Vein endothelial cell (primary cell): ENCODE data around the gene RSPH6A. TPM values are rescaled to one million over a fixed set of nuclear protein-coding genes. Genes with fewer than 3 reads are reported as not detected.

Experiments used
- total RNA-seq: library from RNA; depleted of rRNA; stranded (reverse); fragments of >200 nt; gene quantifications from 2 replicates; pipeline ENCODE4 v1.2.3, GENCODE V29; 2012

The RSPH6A gene
- under 0.01 and 0.38 TPM in 2 replicates for total RNA-seq

DNA sequence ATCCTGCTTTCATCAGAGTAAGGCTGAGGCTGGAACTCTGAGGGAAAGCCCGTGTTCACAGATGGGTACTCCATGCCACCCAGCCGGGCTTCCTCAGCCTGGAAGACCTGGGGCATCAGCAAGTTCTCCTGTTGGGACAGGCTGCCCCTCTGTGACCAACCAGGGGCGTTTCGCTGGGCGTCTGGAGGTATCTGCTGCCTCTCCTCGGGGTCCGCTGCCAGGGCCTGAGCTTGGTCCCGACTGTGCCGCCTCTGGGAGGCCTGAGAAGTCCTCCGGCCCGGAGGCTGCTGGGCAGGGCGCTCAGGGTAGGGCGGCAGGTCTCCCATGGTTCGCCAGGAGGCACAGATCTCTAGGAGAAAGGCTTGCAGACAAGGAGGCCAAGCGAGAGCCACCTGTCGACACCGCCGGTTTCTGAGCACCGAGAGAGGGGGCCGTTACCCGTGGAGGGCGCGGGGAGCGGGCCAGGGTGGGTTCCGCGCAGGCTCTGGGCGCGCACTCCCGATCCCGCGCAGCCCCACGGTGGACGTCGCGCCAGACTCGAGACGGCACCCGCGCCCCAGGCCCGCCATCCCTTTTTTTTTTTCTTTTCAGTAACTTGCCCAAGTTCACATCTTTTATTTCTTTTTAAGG lies at the start of gene RSPH6A:
Gene RSPH6A, minus strand, starts transcription at position 458 of the 630 bp plus-strand sequence. Its CDS starts 132 bp downstream, at position 326.

DNA sequence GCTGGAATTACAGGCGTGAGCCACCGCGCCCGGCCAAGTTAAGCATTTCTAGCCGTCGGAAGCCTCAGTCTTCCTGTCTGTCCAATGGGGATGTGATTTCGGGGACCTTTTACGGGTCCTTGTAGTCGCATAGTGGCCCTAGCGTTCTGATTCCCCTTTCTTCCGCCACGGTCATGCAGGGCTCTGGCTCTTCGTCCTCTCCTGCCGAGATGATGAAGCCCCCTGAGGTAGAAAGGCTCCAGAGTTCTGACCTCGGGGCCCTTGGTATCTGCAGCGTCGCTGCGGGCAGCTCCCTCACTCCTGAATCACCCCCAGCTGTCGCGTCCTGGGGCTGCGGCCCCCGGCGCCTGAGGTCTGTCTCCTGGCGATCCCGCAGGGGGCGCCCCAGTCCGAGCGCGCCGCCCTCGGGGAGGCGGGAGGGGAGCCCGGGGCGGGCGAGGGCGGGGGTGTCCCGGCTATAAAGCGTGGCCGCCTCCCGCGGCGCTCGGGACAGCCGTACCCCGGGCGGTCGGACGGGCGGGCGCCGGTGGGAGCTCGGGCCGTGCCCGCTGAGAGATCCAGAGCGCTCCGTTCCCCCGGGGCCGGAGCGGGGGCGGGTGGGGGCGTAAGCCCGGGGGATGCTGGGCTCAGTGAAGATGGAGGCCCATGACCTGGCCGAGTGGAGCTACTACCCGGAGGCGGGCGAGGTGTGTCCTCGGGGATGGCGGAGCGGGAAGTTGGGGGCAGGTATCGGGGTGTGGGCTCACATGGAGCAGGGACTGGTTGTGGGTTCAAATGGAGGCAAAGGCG lies 48.9 kb upstream of the RSPH6A start, which contains the start of gene FOXA3:
Gene FOXA3, plus strand, starts transcription at position 487 of the 789 bp plus-strand sequence. Its CDS starts 131 bp downstream, at position 618.

DNA sequence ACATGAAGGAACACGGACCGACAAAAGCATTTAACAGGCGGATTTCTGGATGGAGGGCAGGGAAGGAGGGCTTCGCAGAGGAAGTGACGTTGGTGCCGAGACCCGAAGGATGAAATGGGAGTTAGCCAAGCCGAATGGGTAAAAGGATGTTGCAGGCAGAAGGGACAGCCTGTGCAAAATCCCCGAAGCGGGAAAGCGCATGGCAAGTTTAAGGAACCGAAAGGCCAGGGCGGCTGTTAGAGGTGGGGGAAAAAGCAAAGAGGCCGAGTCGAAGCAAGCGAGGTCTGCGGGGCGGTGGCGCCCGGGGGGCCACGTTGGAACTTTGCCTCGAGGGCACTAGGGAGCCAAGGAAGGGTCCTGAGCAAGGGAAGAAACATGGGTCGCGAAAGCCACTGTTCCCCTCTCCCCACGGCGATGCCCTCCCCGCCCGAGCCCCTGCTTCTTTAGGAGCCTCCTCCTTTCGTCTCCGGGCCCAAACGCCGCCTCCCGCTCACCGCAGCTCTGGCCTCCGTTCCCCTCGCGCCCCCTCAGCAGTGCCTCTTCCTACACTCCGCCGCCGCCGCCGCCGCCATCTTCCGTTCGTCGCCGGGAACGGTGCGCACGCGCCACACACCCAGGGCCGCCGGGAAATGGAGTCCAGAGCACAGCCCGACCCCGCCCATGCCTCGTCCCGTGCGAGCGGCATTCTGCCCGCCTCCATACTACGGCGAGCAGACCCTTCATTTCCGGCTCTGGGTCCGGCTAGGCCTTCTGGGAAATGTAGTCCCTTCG lies 47.6 kb upstream of the RSPH6A start, which contains the start of gene SYMPK:
Gene SYMPK, minus strand, starts transcription at position 584 of the 771 bp plus-strand sequence. CDS start 8,652 bp downstream, outside the sequence.

DNA sequence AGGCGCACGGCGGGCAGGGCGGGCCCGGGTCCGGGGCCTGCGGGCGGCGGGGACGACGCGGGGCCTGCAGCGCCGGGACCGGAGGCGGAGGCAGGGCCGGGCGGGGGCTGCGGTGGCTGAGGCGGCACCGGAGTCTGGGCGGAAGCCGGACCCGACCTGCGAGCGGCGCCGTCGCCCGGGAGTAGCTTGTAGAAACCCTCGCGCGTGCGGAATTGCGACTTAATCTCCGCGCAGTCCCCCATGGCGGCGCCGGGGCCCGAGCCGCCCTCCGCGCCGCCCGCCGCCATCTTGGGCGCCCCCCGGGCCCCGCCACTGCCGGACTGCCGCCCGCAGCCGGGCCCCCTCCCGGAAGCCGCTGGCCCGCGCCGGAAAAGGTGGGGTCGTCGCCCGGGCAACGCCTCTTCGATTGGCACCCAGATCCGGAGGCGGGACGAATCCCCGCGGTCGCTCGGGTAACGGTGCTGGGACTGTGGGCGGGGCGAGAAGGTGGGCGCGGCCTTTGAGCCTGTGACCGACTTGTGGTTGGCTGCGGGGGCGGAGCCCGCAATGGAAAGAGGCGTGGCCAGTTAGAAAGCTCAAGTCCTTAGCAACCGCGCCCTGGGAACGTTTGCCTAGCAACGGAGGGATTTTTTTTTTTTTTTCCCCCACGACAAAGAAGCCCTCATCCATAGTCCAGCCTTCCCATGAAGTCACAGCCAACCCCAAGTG lies 22.5 kb downstream of the RSPH6A start, which contains the start of gene DMWD:
Gene DMWD, minus strand, starts transcription at position 376 of the 708 bp plus-strand sequence. Its CDS starts 89 bp downstream, at position 287.

DNA sequence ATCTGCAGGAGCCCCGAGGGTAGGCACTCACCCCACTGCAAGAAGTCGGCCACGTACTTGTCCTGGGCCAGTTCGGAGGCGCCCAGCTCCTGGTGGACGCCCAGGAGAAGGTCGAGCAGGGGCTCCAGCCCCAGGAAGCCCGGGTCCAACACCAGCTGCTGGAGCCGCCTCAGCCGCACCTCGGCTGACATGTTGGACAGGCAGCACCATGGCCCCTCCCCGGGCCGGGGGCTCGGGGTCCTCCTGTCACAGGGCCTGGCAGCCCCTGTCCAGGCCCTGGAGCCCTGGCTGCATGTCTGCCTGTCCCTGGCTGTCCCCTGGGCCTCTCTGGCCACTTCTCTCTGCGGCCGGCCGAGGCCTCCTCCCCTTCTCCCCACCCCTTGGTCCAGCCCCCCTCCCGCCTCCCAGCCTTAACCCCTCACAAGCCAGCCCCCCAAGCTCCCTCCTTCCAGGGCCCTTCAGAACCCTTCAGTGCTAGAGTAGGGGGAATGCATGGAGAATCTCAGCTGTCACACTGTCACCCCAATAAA lies 32.9 kb downstream of the RSPH6A start, which contains the start of gene DMPK:
Gene DMPK, minus strand, starts transcription at position 329 of the 530 bp plus-strand sequence. Its CDS starts 138 bp downstream, at position 191.

DNA sequence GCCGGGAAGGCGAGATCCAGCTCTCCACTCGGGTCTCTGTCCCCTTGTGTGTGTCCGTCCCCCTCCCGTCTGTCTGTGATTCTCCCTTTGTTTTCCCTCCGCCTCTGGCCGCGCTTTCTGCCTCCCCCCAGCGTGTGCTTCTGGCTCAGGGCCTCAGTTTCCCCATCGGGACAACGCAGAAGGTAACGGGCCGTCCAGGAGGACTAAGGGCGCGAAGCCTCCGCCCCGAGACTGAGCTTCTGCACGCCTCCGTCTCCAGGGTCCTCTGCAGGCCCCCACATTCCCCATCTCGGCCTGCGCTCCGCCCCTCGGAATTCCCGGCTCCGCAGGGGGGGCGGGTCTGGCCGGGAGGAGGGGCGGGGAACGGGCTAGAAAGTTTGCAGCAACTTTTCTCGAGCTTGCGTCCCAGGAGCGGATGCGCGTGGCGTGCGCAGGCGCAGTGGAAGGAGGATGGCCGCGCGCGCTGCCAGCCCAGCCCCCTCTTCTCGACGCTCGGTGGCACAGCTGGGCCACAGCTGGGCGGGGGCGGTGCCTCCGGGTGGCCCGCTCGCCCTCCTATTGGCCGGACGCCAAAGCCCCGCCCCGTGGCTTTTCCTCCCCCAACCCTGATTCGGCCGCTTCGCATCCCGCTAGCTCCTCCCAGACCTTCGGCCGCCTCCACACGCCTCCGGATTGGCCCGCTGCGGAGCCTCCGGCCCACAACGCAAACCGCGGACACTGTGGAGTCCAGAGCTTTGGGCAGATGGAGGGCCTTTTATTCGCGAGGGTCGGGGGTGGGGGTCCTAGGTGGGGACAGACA lies 45.9 kb downstream of the RSPH6A start, which contains the start of gene SIX5:
Gene SIX5, minus strand, starts transcription at position 269 of the 799 bp plus-strand sequence. CDS start 408 bp downstream, outside the sequence.

Other genes with a start within 250 kb of the RSPH6A start
- gene OPA3, start 230.5 kb downstream of the RSPH6A start, total RNA-seq: 15.0 and 15.4 TPM in 2 replicates
- 5.2 and 6.7 TPM in 2 replicates for gene GPR4, start 213.1 kb downstream of the RSPH6A start, total RNA-seq
- gene EML2, start 175.9 kb downstream of the RSPH6A start, total RNA-seq: 11.9 and 14.0 TPM in 2 replicates
- gene GIPR, start 147.1 kb downstream of the RSPH6A start, total RNA-seq: under 0.01 TPM in 1 of 2 replicates, not detected in the other
- gene SNRPD2, start 123.4 kb downstream of the RSPH6A start, total RNA-seq: 219 and 256 TPM in 2 replicates
- 20.6 and 20.8 TPM in 2 replicates for gene QPCTL, start 122.6 kb downstream of the RSPH6A start, total RNA-seq
- gene FBXO46, start 84.4 kb downstream of the RSPH6A start, total RNA-seq: 13.2 and 17.0 TPM in 2 replicates
- not detected in 2 replicates for gene MEIOSIN, start 81.9 kb downstream of the RSPH6A start, total RNA-seq
- 5.6 and 8.2 TPM in 2 replicates for gene SIX5, start 46.1 kb downstream of the RSPH6A start, total RNA-seq
- 12.4 and 13.7 TPM in 2 replicates for gene DMPK, start 32.8 kb downstream of the RSPH6A start, total RNA-seq
- 49.2 and 50.6 TPM in 2 replicates for gene DMWD, start 22.5 kb downstream of the RSPH6A start, total RNA-seq
- 41.6 and 62.4 TPM in 2 replicates for gene SYMPK, start 47.8 kb upstream of the RSPH6A start, total RNA-seq
- gene FOXA3, start 49.0 kb upstream of the RSPH6A start, total RNA-seq: under 0.01 TPM in 1 of 2 replicates, not detected in the other
- 26.2 and 33.6 TPM in 2 replicates for gene IRF2BP1, start 70.8 kb upstream of the RSPH6A start, total RNA-seq
- 2.3 TPM in 2 replicates for gene MYPOP, start 87.3 kb upstream of the RSPH6A start, total RNA-seq
- not detected in 2 replicates for gene NANOS2, start 99.5 kb upstream of the RSPH6A start, total RNA-seq
- 10.0 and 11.1 TPM in 2 replicates for gene NOVA2, start 158.6 kb upstream of the RSPH6A start, total RNA-seq
- 6.0 and 9.1 TPM in 2 replicates for gene CCDC61, start 180.2 kb upstream of the RSPH6A start, total RNA-seq
- not detected in 2 replicates for gene PGLYRP1, start 207.7 kb upstream of the RSPH6A start, total RNA-seq
- not detected in 2 replicates for gene IGFL4, start 225.7 kb upstream of the RSPH6A start, total RNA-seq